K562 (cell line): ENCODE results near the gene NNAT. TPM values are rescaled to one million over a fixed set of nuclear protein-coding genes. Genes with fewer than 3 reads are reported as not detected.

Experiments
- BRD9 ChIP-seq: fragments of 450-650 bp; IDR thresholded peaks from 2 replicates; pipeline ENCODE4 v1.6.1; 2018; ENCODE audit warnings: low read depth; ENCODE audit not compliant: partially characterized antibody
- CREB3L1 ChIP-seq: fragments of 450-650 bp; IDR thresholded peaks from 2 replicates; pipeline ENCODE4 v1.6.1; 2014; ENCODE audit warnings: low read depth, mild to moderate bottlenecking, moderate library complexity, borderline replicate concordance
- GABPB1 ChIP-seq: sonication (generic); formaldehyde crosslinking; IDR thresholded peaks from 2 replicates; pipeline ENCODE4 v1.8.0; 2022; ENCODE audit warnings: mild to moderate bottlenecking, missing genetic modification reagents
- KDM2B ChIP-seq: fragments of 250-450 bp; sonication (Bioruptor Pico); IDR thresholded peaks from 2 replicates; pipeline ENCODE4 v1.8.0; 2021; ENCODE audit warnings: mild to moderate bottlenecking, moderate library complexity
- NBN ChIP-seq: fragments of 450-650 bp; IDR thresholded peaks from 2 replicates; pipeline ENCODE4 v1.6.1; 2016; ENCODE audit warnings: low read depth, mild to moderate bottlenecking
- NFE2L1 ChIP-seq: fragments of 450-650 bp; IDR thresholded peaks from 2 replicates; pipeline ENCODE4 v1.6.1; 2016; ENCODE audit warnings: missing genetic modification characterization, low read depth, mild to moderate bottlenecking, missing compliant biosample characterization, moderate library complexity, borderline replicate concordance
- NR2F6 ChIP-seq: fragments of 450-650 bp; formaldehyde crosslinking; IDR thresholded peaks from 2 replicates; pipeline ENCODE4 v1.4.0; 2020; ENCODE audit warnings: mild to moderate bottlenecking
- SFPQ ChIP-seq: fragments of 200-400 bp; formaldehyde crosslinking; IDR thresholded peaks from 2 replicates; pipeline ENCODE4 v1.6.1; 2017; ENCODE audit warnings: mild to moderate bottlenecking, low read depth, low read length, moderate library complexity
- ZNF695 ChIP-seq: fragments of 450-650 bp; formaldehyde crosslinking; IDR thresholded peaks from 2 replicates; pipeline ENCODE4 v1.4.0; 2020; ENCODE audit warnings: mild to moderate bottlenecking, moderate library complexity
- polyA plus RNA-seq, 8 experiments: library from polyadenylated mRNA; depleted of rRNA in 4 of 8; stranded (reverse) in 5 of 8; unstranded in 3 of 8; fragments of >200 nt; fragmentation: Nextera tagmentation in 2 of 8; fragmentation: Illumina TruSeq in 1 of 8; extraction: Ambion mirVana in 2 of 8; extraction: Trizol in 1 of 8; gene quantifications; 2 replicates each; pipeline versions ENCODE4 v1.2.1 to v1.2.3, GENCODE V29; 2011 to 2014; ENCODE audit warnings: inconsistent platforms in 1 of 8, missing spikeins in 1 of 8
- total RNA-seq, 7 experiments: library from RNA; depleted of rRNA in 6 of 7; stranded (reverse); fragments of >200 nt in 6 of 7; fragmentation: Illumina TruSeq in 2 of 7; extraction: Trizol in 2 of 7; gene quantifications; 2 replicates each; pipeline versions ENCODE4 v1.2.1 to v1.2.3, GENCODE V29; 2011 to 2021; ENCODE audit warnings: low replicate concordance in 1 of 7

Gene NNAT
- total and polyA plus RNA-seq, 9 of the 15 experiments (the other 6 are each of a cell fraction or from before 2014, with no cell fraction given) = 0.13 TPM; not detected in 8

- TF ChIP-seq CREB3L1 (no peak), BRD9 (no peak), ZNF695 (CRISPR knock-in tag) (no peak), NBN (no peak), KDM2B (no peak), NR2F6 (CRISPR knock-in tag) (no peak), GABPB1 (CRISPR knock-in tag) (no peak), SFPQ (no peak), NFE2L1 (no peak)
Observed at GRCh38 chr20:37492096-37492625, 28.9 kb upstream of the NNAT start (continued).
